NCI-H187 (cell line): ENCODE results near the gene RPTOR.

Experiments
- DNase-seq, 2 experiments: peaks; one replicate each; lab custom pipeline; 2025; lab: John Stamatoyannopoulos, UW

Gene RPTOR

DNA sequence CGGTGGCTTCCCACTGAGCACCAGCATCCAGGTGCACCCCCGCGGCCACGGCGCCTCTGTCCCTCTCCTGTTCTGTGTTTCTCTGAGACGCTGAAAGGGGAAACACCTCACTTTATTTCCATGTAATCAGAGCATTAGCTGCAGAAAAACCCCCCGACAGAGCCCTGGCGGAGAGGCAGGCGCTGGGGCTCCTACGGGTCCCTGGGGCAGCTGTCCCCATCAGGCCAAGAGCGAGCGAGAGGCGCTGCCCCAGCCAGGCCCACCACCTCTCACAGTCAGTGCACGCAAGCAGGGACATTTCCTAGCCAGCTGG lies 419.9 kb downstream of the RPTOR start:
- no peak for DNase-seq

DNA sequence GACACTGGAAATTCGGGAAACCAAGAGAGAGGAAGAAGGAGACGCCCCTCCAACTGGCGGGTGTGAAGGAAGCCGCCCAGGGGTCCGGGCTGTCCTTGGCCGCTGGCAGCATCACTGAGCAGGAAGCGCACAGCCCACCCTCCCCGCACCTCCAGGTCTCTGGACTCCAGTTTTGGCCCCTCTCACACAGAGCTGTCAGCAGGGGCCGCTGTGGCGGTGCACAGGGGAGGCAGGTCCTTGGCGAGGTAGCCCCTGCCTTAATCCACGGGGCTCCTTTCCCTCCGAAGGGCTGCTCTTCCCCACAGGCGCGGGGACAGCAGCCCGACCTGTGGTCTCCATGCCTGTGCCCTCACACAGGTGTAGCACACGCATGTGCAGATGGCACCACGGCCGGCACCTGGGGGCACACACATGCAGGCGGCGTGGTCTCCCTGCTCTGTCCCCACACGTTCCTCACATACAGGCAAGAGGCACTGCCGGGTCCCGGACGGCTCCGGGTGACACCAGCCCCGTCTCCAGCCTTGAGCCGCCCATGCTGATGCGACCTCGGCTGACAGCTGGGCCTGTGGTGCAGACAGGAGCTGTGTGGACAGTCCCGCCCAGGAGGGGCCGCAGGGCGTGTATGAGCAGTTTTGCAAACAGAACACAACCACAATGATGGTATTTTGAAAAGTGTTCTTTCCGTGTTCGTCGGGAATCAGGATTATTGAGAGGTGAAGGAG lies 420.4 kb downstream of the RPTOR start:
- no peak for DNase-seq

GRCh38 chr17:80965606-80966005 lies 421.0 kb downstream of the RPTOR start:
- no peak for DNase-seq

DNA sequence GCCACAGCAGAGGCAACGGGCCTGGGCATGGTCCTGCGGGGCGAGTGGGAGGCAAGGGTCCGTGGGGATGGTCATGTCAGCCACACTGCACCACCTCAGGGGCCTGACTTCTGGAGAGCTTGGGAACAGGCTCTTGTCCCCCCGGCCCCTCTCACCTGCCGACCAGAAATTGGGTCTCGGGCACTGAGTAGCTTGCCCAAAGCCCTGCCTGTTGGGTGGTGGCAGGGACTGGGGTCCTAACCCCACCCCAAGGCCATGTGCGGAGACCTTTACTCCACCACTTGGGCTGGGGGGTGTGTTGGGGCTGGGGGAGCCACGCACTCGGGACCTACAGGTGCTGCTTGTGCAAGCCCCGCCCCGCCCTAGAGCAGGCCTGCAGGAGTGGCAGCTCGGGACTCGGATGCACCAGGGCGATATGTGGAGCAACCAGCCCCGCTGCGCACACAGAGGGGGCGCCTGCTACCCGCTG lies 422.8 kb downstream of the RPTOR start:
- DNase-seq: no peak

DNA sequence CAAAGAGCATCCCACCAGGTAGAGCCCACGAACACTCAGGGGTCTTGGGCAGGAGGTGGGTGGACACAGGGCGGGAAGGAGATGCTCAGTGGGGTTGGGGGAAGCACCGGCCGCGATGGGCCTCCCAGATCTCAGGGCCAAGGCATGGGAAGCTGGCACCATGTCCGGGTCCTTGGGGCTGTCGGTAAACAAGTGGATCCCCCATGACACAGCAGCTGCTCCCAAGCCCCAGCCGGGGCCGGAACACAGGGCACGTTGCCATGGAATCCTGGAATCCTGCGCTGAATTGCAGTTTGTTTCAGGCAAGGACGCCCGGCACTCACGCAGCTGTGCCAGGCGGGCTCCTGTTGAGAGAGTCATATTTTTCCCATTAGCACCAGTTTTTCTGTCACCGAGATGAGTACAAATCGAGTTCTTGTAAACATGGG lies 424.0 kb downstream of the RPTOR start:
- no peak for DNase-seq

GRCh38 chr17:80969030-80969673 lies 424.5 kb downstream of the RPTOR start:
- DNase-seq: no peak

GRCh38 chr17:80969674-80970043 lies 425.0 kb downstream of the RPTOR start:
- no peak for DNase-seq

GRCh38 chr17:80970044-80970761 lies 425.6 kb downstream of the RPTOR start:
- no peak for DNase-seq

DNA sequence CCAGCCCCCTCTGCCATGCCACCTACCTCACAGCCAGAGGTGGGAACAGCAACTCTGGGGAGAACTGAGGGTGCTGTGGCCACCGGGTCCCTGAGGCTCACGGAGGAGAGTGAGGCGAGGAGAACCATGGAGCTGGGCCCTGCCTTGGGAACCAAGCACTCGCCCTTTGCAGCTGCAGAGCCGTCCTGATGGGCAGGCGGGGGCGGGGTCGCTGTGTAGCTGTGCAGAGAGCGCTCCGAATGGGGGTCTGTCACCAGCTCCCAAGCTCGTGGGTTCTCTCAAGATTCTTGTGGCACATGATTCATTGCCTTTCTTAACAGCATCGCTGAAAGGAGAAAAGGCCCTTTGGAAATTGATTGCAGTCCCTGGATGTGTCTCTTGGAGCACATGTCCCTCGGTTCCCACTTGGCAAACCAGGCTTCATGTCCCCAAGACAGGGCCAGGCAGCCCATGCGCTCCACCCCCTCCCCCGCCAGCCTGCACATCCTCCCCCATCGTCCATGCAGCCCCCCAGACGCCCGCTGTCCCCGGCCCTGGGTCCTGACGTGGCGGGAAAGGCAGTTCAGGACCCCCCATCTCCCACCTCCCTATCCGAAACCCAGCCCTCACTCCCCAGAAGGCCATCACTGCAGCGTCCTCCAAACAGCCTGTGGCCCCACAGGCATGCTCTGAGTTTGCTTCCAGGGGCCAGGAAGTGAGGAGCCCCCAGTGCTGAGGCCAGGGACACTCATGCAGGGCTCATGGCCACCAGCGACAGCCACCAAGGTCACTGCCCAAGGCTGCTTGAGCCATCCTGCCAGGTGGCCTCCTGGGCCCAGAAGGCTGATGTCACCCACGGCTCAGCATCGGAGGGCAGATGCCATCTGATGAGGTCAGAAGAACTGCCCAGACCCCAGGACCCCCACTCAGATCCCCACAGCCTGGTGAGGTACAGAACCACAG lies 426.4 kb downstream of the RPTOR start:
- no peak for DNase-seq

DNA sequence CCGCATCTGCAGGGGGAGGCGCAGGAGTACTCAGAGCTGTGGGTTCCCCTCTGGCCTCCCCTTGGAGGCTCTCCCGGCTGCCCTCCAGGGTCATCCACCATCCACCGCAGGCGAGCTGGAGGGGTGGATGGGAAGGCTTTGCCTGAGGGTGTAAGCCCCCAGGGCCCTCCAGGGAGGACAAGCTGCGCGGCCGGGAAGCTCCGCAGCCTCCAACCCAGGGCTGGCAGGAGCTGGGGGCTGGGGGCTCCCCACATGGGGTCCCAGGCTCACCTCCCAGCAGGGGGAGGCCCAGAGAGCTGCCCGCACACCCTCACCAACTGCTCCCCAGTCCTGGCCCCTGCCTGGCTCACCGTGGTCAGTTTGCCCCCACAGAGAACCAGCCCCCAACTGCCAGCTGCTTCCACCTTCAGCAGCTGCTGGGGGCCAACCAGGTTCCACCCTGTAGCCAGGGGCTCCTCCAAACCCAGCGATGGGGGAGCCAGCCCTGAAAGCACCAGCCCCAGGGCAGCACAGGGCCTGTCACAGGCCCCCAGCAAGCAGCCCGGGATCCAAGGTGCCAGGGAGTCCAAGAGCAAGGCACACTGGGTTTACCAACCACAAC lies 427.2 kb downstream of the RPTOR start:
- no peak for DNase-seq

DNA sequence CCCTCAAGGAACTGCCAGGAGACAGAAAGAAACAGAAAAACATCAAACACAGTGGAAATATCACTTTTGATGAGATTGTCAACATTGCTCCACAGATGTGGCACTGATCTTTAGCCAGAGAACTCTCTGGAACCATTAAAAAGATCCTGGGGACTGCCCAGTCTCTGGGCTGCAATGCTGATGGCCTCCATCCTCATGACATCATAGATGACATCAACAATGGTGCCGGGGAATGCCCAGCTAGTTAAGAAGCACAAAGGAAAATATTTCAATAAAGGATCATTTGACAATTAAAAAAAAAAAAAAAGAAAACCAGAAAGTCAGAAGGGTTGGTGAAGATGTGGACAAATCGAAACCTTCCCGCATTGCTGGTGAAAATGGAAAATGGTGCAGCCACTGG lies 432.1 kb downstream of the RPTOR start:
- DNase-seq: no peak

DNA sequence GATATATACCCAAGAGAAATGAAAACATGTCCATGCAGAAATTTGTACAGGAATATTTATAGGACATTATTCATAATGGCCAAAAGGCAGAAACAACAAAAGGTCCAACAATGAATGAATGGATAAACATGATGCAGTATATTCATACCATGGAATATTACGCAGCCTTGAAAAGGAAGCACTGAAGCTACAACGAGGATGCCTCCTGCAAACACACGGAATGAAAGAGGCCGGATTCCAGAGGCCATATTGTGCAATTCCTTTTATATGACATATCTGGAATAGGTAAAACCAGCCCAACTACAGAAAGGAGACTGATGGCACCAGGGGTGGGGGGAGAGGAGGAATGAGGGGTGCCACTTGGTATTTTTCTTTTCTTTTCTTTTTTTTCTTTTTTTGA lies 432.5 kb downstream of the RPTOR start:
- DNase-seq: no peak

- no peak for DNase-seq
These were observed 434.2 kb downstream of the RPTOR start for GRCh38 chr17:80978499-80979497.

DNA sequence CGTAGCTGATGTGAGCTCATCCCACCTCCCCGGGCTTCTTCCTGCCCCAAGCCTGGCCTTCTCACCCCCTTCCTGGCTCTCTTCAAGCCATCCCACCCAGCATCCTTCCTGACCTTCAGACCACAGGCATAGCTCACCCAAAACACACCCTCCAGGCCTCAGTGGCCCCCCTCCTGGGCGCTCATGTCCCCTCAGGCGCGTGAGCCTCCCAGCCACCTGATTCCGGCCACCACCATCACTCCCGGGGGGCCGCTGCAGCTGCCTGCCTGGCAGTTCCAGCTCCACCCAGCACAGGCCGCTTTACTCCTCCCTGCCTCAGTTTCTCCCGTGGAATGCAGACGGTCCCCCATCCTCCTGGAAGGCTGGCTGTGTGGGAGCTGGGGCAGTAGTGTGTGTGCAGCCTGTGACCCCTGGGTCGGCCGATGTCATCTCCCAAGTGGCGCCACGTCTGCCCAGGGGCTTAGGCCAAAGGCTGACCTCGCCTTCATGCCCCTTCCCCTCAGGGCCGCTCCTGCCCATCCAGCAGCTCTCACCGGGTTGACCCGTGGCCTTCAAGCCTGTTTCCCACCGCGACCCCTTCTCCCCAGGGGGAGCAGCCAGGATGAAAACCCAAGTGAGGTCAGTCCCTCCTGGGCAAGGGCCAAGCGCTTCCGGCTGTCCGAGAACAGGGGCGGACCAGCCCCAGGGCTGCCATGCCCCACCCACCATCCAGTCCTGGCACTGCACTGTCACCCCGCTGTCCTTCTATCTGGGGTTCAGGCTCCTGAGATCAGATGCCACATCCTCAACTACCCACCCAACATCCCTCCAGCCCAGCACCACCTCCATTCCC lies 435.1 kb downstream of the RPTOR start:
- DNase-seq: no peak

DNA sequence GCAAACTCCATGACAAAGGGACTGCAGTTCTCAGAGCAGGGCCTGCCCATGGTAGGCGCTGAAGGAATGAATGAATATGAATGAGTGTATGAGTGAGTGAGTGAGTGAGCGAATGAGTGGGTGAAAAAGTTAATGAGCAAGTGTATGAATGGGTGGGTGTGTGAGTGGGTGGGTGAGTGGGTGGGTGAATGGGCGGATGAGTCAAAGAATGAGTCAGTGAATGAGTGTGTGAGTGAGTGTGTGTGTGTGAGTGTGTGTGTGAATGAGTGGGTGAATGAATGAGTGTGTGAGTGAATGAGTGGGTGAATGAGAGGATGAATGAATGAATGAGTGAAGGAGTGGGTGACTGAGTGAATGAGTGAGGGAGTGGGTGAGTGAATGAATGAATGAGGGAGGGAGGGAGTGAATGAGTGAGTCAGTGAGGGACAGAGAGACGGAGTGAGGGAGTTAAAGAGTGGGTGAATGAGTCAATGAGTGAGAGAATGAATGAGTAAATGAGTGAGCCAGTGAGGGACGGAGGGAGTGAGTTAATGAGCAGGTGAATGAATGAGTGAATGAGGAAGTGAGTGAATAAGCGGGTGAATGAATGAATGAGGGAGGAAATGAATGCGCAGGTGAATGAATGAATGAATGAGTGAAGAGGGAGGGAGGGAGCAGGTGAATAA lies 435.9 kb downstream of the RPTOR start:
- DNase-seq: no peak

GRCh38 chr17:80981062-80981902 lies 436.6 kb downstream of the RPTOR start:
- DNase-seq: no peak

GRCh38 chr17:80981929-80982425 lies 437.3 kb downstream of the RPTOR start:
- no peak for DNase-seq

GRCh38 chr17:80982426-80982974 lies 437.9 kb downstream of the RPTOR start:
- no peak for DNase-seq
